GM23248 (cell line): ENCODE data around the gene RET.

ENCODE experiments used
- EZH2 ChIP-seq: fragments of 200-600 bp; sonication (generic); IDR thresholded peaks from 2 replicates; pipeline ENCODE4 v1.6.1; 2018; ENCODE audit warnings: antibody characterized with exemption, mild to moderate bottlenecking; ENCODE audit not compliant: insufficient read depth, poor library complexity, severe bottlenecking
- EZH2phosphoT487 ChIP-seq: fragments of 200-600 bp; sonication (generic); IDR thresholded peaks from 2 replicates; pipeline ENCODE4 v1.6.1; 2018; ENCODE audit warnings: antibody characterized with exemption, moderate library complexity, mild to moderate bottlenecking, low read depth; ENCODE audit not compliant: insufficient read depth

DNA sequence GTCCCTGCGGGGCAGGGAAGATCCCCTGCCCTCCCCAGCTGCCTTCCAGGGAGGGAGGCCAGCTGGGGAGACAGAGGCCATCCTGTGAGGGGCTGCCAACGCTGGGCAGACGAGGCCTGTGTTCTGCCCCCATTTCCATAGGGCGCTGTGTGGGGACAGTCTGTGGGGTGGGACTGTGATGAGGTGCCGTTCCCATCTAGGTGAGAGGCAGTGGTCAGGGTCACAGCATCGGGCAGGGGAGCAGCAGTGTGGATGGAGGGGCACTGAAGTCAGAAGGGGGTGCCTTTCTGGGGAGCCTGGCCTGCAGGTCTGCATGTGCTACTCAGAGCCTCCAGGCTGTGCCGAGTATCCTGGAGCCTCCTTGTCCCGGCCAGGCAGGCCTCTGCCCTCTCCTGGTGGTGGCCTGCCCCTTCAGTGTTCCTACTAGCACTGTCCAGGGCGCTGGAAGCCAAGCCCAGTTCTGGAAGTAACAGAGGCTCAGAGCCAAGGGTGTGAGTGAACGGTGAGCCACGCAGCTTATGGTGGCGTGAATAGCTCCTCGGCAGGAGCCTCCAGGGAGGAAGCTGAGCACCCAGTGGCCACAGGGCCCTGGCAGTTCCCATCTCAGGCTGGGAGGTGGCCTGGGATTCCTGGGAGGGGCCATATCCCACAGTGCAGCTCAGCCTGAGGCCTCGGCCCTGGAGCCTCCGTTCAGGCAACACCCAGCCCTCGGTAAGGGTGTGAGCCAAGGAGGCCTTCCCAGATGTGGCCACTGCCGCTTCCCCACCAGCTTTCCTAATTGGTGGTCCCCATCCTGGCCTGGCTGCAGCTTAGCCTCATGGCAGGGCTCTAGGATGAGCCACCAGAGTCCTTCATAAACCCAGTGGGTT, 38.1 kb downstream of the RET start:
- TF ChIP-seq EZH2 = no peak
- no peak for TF ChIP-seq EZH2phosphoT487
